ENCODE measurements around the gene KRTAP1-3.

DNA sequence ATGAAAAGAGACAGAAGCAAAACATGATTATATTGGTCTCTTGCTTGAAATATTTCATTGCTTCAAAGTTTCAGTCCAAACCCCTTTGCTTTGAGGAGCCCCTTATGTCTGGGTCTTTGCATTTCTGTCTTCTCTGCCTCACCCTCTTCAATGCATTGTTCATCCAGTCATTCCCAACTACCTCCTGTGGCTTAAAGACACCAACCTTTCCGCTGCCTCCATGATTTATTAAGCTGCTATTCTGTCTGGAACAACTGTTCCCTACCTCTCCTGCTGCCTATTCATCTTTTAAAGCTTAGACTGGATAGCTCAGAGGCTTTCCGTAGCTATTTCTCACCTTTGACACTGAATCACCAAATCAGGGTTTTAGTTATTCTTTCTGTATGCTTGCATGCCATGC lies 37.3 kb downstream of the KRTAP1-3 start:
- no peak for TF ChIP-seq EZH2 (IDR thresholded peaks at IDR 0.05; ENCODE audit: insufficient read depth, poor library complexity, severe bottlenecking)
- TF ChIP-seq EZH2phosphoT487 (IDR thresholded peaks at IDR 0.05; ENCODE audit: insufficient read depth, low read depth), result no peak
